ENCODE data around the gene BCL3.

BCL3 gene

GRCh38 chr19:44788971-44789370 lies 40.5 kb downstream of the BCL3 start:
- no peak for DNase-seq (ENCODE audit: low spot score)

GRCh38 chr19:44789943-44790483 lies 41.5 kb downstream of the BCL3 start:
- DNase-seq (ENCODE audit: low spot score) = no peak

- DNase-seq (ENCODE audit: low spot score) = no peak
Observed at GRCh38 chr19:44792281-44792680, 43.8 kb downstream of the BCL3 start.

- no peak for DNase-seq (ENCODE audit: low spot score)
Observed at GRCh38 chr19:44794610-44795009, 46.1 kb downstream of the BCL3 start.

GRCh38 chr19:44795398-44795987 lies 47.0 kb downstream of the BCL3 start:
- DNase-seq (ENCODE audit: low spot score) = no peak

GRCh38 chr19:44796701-44797115 lies 48.2 kb downstream of the BCL3 start:
- no peak for DNase-seq (ENCODE audit: low spot score)

- DNase-seq (ENCODE audit: low spot score) = no peak
Observed at GRCh38 chr19:44799627-44800346, 51.3 kb downstream of the BCL3 start.

- peak; percentile 62 for DNase-seq (ENCODE audit: low spot score)
Observed at GRCh38 chr19:44800461-44800860, 52.0 kb downstream of the BCL3 start.

- no peak for DNase-seq (ENCODE audit: low spot score)
Observed at GRCh38 chr19:44803442-44804428, 55.2 kb downstream of the BCL3 start.

- no peak for DNase-seq (ENCODE audit: low spot score)
Observed at GRCh38 chr19:44806291-44806690, 57.8 kb downstream of the BCL3 start.

- no peak for DNase-seq (ENCODE audit: low spot score)
Observed at GRCh38 chr19:44807162-44807561, 58.7 kb downstream of the BCL3 start.

- no peak for DNase-seq (ENCODE audit: low spot score)
Observed at GRCh38 chr19:44807652-44808462, 59.3 kb downstream of the BCL3 start.

GRCh38 chr19:44808463-44809371 lies 60.2 kb downstream of the BCL3 start, which contains the start of gene BCAM:
BCAM (plus strand) TSS chr19:44809103; CDS start chr19:44809125, 22 bp downstream.
- DNase-seq (ENCODE audit: low spot score) = no peak

Small RNA genes lying within 50 kb of the gene (small RNA-seq; reads per million reads assigned to genes)
- gene RF00156 (0.03 to 0.04 reads per million in 2 experiments), gene RF00285 (0 reads per million in 2 experiments)

All from SK-N-DZ (cell line).